Fibroblast of skin of left quadriceps (primary cell): ENCODE measurements around the gene ANKRD66.
A peak's percentile ranks its signal among the peaks of the same experiment; 100 is the strongest.
"Not testable (repeated sequence)": the region's sequence is repeated elsewhere in the genome, so short reads cannot be mapped to it uniquely, and the experiment has no call there.

ENCODE experiments used
- DNase-seq, 2 experiments: peaks; one replicate each; pipeline ENCODE4 v3.0.0-alpha.2; 2013; ENCODE audit warnings: low read depth in 2 of 2

ANKRD66 gene

DNA sequence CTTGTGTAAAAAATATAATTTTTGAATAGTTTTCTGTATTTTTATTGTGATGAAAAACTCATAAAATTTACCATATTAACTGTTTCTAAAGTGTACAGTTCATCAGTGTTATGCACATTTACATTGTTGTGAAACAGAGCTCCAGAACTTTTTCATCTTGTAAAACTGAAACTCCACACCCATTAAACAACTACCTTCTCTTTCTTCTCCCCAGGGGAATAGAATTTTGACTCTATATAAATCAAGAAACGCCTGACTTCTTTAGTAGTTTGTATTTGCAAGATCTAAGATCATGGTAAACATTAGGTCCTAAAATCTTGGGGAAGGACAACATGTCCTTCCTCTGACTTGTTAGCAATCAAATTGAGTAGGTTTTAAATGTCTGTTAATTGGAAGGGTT, 9.1 kb downstream of the ANKRD66 start:
- no peak for DNase-seq

DNA sequence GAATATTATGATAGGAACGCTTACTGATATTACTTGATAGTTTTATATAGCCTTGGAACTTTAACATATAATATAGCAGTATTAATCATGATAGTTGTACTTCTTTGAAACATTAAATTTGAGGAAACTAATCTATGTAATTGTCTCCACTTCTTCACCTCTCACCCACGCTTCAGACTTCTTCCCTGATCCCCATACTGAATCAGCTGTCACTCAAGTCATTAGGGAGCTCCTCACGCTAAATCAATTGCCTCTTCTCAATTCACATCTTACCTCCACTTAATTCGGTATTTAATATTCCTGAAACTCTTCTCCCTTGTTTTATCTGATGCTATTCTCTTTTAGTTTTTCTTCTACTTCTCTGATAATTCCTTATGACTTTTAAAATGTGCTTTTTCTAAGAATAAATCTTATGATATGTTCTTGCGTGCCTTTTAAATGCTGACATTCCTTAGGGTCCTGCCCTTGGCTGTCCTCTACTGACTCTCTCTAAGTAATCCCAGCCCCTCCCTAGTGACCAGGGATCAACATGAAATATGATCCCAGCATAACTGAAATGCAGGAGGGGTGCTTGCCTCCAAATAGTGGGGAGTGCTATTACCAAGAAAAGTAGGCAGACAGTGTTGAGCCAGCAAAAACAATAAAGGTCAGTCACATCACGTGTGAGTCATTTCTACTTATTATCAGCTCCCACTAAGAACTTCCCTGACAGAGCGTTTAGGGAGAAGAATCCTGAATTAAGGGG, 9.9 kb downstream of the ANKRD66 start:
- no peak for DNase-seq

DNA sequence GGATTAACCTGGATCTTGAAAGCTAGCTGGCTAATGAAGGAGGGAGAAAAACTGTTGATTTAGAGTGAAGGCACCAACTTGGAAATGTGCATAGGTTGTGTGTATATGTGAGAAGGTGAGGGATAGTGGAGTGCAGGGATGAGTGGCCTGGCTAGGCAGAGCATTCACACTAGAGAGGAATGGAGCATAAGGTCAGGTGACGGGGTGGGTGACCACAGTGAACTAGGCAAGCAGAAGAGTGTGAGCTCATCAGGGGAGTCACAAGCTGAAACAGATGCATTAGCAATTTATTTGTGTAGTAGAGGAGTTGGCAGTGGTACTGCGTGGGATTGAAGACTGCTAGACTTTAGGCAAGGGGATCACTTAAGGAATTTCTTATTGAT, 10.5 kb downstream of the ANKRD66 start:
- DNase-seq = no peak

DNA sequence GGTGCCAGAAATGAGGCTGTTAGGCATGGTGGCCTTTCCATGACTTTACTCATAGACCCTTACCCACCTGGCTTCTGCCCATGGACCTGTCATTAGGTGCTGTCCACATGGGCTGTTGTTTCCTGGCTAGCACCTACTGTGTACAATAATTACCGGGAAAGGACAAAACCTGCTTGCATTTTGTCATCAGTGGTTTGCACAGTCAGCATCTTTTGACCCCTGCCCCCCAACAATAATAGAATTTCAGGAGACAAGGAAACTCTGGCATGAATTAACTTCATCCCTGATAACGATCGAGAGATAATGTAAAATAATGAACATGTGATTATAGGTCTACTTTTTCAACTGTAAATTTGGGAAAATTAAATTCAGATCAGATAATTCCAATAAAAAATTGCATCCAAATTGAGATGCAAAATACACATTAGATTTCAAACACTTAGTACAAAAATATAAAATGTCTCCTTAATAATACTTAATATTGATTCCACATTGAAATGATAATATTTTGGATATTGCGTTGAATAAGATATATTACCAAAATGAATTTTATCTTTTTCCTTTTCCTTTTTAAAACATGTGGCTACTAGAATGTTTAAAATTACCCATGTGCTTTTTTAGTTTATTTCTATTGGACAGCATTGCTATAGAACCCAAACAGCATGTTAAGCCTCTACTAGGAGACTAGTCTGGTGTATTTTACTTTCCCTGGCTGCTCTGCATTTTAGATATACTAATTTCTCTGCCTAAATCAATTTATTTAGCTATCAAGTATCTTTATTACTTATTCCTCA, 12.4 kb downstream of the ANKRD66 start:
- DNase-seq = no peak

DNA sequence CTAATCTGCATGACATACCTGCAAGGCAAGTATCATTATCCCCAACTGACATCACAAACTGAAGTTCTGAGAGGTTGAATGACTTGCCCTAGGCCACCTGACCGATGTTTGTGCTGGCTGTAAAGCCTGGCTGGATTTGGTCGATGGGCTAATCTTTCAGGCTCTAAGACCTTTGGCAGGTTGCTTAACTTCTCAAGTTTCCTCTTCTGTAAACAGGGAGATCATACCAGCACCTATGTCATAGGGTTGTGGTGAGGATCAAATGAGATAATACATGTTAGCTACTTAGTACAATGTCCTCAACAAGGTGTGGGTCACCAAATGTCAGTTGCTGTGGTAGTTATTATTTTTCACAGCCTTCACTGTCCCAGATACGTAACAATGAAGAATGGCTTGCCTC, 14.2 kb downstream of the ANKRD66 start:
- DNase-seq = no peak

DNA sequence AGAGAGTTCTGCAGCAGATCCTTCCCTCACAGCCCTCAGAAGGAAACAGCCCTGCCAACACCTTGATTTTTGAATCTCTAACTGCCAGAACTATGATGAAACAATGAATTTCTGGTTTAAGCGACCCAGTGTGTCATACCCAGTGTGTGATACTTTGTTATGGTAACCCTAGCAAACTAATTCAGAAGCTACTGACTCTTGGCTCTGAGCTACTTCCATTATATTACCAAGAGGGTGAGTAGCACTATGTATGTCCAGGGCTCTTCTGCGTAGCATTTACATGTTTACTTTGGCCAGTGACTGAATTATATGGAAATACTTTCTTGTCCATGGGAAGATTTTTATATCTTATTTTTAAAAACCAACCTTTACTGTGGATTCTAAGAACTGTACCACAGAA, 16.7 kb downstream of the ANKRD66 start:
- DNase-seq = no peak

DNA sequence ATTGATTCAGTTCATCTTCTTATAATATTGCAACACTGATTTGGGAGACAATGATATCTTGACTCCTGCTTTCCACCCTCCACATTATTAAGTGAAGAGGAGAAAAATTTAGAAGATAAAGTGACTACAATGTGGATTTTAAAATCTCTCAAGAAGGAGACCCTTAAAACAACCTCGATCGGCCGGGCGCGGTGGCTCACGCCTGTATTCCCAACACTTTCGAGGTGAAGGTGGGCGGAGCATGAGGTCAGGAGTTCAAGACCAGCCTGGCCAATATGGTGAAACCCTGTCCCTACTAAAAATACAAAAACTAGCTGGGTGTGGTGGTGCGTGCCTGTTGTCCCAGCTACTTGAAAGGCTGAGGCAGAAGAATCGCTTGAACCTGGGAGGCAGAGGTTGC, 17.5 kb downstream of the ANKRD66 start:
- DNase-seq = not testable (repeated sequence)

DNA sequence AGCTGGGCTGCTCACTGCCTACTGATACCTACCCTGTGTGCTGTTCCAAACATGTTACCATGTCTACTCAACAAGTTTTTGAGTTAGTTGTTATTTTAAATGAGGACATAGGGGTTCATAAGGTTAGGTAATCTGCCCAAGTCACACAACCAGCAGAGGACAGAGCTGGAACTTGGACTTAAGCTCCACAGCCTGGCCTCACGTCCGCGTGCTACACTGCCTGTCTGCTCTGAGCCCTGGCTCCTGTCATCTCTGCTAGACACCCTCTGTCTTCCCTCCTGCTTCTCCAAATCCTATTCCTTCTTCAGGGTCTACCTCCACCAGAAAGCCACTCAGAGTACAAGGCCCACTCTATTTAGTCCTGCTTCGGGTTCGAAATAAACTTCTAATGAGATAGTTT, 18.2 kb downstream of the ANKRD66 start:
- DNase-seq = no peak

DNA sequence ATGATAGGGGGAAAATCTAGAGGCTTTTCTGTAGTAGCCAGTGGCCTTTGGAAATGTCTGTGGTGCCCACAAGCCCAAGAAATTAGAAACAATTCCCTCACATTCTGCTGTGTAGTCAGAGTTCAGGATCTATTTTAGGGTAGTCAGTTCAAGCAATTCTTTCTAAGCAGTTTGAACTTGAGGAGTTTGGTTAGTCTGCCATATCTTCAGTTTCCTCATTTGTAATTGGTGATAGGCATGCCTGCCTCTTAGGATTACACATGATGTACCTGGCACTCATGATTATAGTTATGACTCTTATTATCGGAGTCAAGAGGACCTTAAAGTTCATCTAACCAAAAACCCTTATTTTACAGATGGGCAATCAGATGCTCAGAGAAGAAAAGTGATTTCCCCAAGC, 25.3 kb downstream of the ANKRD66 start:
- no peak for DNase-seq

DNA sequence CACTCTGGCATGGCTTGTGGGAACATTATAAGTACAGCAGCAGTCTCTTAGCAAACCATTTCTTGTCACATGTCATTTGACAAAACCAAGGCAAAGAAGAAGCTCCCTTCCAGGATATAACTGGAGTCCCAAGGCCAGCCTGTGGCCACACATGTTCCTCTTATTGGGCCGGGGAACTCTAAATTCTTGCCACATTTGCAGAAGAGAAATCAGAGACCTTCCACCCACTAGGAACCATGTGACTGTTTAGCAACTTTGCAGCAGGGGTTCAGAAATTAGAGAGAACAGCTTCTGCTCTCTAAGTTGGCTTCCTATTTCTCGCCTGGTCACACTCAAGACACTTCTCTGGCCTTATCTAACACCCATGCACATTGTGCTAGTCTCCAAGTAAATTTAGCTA, 26.0 kb downstream of the ANKRD66 start:
- DNase-seq = no peak

DNA sequence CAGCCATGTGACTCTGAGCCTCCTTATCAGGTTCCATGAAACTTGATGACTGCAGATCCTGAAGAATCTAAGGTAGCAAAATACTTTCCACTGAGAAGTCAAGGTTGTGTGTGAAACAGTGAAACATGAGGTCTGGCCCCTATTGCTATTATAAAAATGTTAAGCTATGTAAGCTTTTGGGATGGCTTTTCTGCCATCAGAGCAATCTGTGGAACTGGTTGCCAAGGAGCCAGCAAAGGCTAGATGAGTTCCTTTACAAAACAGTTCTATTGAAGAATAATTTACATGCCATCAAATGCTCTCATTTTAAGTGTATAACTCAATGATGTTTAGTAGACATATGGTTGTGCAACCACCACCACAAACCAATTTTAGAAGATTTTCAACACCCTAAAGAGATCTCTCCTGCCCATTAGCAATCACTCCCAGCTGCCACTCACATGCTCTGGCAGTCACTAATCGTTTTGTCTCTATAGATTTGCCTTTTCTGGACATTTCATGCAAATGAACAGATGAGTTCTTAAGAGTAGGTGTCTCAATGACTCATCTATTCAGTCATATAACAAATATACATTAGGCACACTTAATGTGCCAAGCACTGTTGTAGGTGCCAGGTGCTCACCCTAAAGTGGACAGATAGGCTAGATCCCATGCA, 26.6 kb downstream of the ANKRD66 start:
- no peak for DNase-seq

DNA sequence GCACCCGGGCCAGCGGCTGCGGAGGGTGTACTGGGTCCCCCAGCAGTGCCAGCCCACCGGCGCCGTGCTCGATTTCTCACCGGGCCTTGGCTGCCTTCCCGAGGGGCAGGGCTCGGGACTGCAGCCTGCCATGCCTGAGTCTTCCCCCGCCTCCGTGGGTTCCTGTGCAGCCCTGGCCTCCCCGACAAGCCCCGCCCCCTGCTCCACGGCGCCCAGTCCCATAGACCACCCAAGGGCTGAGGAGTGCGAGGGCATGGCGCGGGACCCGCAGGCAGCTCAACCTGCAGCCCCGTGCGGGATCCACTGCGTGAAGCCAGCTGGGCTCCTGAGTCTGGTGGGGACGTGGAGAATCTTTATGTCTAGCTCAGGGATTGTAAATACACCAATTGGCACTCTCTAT, 28.0 kb downstream of the ANKRD66 start:
- DNase-seq = not testable (repeated sequence)

DNA sequence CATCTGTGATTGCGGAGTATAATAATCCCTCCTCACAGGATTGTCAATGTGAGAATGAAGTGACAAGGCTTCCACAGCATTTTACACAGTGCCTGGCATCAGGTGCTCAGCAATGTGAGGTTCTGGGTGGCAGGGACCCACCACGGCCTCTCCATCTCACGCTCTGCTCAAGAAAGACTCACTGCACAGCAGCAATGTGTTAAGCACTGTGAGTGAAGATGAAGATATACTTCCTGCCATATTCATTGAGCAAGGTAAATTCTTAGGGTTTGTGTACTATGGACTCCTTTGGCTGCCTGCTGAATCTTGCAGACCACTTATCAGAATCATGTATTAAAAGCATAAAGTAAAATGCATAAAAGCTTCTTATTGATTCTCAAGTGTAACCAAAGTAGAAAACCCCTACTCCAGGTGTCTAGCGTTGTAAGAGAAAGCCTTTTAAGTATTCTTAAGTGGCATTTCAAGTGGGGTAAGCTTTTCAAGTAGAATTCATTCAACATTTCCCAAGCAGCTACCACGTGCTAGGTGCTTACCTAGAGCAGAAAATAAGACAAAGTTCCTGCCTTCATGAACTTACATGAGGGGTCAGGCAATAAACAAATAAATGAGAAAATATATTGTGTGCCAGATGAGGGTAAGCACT, 29.5 kb downstream of the ANKRD66 start:
- DNase-seq = no peak

DNA sequence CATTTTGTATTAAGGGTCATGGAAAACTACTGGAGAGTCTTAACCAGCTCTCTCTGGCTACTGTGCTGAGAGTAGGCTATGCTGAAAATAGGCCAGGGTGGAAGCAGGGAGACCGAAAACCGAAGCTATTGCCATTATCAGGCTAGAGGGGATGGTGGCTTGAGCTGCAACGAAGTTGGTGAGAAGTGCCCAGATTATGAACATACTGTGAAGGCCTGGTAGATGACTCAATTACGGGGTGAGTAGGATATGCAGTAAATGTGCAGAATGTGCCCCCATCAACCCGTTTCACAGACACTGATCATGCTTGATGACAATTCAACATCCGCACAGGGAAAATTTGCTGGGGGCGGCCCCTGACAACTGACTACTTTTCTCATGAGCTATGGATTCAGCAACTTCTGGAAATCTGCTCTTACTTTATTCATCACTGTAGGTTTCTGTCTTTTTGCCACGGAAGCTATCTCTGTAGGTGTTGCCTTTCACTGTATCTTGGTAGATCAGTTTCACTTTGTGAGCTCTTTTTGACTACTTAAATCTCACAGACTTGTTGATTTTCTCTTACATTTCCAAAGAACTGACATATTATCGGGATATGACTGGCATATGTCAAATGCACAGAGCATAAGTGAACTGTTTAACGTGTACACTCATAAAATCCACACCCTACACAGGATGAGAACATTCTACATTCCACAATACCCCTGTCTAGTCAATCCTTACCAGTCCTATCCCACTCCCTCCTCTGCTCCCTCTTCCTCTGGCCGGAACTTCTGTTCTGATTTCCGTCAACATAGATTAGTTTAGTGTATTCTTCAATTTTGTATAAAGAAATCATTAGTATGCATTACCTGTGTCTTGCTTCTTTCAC, 31.0 kb downstream of the ANKRD66 start:
- DNase-seq = no peak

DNA sequence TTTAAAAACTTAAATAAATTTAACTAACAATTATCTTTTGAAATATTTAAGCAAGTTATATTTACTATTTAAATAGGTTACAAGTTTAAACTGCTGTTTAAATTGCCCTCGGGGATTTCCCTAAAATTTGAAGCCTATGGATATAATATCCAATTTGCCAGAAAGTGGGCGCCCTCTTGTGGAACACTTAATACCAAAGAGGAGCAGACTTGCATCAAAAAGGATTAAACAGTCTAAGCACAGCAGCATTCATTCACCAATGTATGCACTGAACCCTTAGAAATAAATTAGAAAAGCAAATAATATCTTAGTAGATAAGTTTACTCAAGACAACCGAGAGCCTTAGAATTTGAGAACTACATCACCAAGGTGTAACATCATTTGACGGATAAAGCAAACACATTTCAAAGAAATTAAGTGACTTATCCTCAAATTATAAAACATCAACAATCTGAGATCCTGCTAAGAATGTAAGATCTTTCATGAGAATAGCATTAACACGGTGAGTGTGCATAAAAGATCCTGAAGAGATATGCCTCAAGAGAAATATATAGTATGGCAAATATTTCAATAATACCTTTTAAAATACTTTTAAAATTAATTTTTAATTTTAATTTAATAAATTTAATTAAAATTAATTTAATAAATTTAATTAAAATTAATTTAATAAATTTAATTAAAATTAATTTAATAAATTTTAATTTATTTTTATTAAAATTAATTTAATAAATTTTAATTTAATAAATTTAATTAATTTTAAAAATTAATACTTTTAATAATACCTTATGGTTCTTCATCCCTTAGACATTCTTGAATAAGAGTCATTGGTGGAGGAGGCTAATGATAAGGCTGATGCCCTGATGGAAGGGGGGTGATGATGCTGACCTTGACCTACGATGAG, 35.0 kb downstream of the ANKRD66 start:
- DNase-seq = peak; percentile 6 to 8

DNA sequence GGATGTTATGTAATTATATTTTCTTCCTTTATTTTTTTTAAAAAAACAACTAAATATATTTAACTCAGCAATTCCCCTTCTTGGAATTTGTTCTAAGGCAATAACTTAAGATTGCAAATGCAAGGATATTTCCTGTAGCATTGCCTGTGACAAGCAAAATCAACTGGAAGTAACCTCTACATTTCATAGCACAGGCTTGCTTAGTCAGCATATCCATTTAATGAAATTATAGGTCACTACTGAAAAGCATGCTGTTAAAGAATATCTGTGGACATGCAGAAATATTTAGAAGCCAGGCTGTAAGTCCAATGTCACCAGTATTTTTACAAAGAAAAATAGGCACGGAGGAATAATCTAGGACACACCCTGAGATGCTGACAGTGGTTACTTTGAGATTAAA, 37.8 kb downstream of the ANKRD66 start:
- no peak for DNase-seq

DNA sequence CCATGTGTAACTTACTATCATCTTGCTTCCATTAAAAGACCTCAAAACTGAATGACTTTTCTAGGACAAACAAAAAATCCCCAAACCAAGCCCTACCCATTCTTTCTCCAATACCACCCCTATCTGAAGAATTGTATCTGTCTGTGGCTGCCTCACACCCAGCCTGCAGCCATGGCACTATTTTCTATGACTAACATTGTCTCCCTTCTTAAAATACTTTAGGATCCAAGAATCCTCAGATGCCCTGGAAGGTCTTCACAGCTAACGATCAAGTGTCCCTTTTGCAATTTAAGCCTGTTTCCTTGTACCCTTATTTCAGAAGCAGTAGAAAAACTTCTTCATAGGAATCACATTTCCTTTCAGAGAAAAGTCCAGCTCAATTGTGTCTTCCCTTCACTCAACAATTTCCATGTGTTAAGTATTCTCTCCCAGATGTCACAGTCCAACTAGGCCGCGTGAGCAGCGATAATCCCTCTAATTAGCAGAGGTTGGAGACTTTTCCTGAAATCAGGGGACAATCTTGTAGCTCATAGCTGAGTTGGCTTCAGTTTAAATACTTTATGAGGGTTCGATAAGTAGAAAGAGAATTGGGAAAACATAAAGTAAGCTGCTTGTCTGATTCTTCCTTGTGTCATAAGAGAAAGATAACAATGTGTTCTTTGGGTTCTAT, 41.3 kb downstream of the ANKRD66 start:
- DNase-seq = no peak

DNA sequence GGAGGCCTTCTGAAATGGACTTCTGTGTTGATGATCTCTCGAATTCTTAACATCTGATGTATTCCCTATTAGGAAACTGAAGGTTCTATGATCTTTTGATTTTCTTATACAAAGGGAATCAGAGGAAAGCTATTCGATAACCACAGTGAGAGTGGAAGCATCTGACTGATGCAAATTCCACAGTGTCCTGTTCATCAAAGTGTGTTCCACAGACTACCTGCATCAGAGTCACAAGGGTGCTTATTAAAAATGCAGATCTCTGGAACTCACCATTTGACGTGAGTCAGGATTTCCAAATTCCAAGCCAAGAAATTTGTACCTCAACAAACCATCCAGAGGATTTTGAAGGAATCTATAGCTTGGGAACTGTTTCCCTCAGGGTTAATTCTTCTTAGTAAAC, 42.1 kb downstream of the ANKRD66 start:
- no peak for DNase-seq

DNA sequence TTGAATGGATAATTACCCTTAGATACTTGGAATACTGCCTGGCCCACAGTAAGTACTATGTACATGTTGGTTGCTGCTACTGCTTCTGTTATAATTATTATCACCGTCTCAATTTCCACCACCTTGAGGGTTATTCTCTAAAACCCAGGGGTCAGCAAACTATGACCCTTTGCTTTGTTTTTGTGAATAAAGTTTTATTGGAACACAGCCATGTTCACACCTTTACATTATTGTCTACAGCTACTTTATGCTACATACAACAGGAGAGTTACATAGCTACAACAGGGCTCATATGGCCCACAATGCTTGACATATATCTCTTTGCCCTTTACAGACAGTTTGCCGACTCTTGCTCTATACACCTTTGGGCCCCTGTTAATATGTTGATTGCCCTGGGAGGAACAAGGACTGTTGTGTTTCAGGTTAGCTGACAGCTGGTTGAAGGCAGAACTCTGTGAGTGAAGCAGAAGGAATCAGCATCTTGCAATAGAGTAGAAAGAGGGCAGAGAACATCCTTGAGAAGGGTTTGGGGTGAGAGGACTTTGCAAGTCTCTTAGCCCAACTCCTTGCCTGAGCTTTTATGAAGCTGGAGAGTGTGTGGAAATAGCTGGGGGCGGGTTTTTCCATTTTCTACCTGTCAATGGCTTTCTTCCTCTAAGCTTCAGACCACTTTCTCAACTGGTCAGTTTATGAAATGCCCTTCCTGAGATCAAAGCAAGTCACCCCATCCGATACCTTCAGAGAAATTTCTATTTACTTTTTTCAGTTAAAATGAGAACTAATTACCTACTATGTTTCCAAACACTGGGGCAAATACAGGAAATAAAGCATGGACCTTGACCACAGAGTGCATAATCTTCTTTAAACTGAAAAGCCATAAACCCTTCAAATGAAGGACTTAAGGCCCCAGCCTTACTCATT, 43.0 kb downstream of the ANKRD66 start:
- no peak for DNase-seq
